Activated T-cell treated with anti-CD3 and anti-CD28 coated beads, Interleukin-2, amount 50 U/mL, for 72 hours (primary cell): Measurements from ENCODE around the gene PCDHGA4. TPM values are rescaled to one million over a fixed set of nuclear protein-coding genes. Genes with fewer than 3 reads are reported as not detected.
"Not testable (repeated sequence)": the region's sequence is repeated elsewhere in the genome, so short reads cannot be mapped to it uniquely, and the experiment has no call there.

Experiments used
- ATAC-seq, 2 donors: fragments of 150-1000 bp; cut with Tn5 transposase; replicated peaks in 1 of 2; 2 replicates each; pipeline ENCODE4 v1.10.0; 2021; ENCODE audit warnings: moderate library complexity in 2 of 2, mild to moderate bottlenecking in 1 of 2
- DNase-seq, 2 donors: peaks; one replicate each; pipeline ENCODE4 v3.0.0; 2021 to 2022; ENCODE audit warnings: mixed read lengths in 1 of 2
- H3K27ac Mint-ChIP-seq: one replicate; pipeline ENCODE4 v1.8.0; 2022; ENCODE audit warnings: mild to moderate bottlenecking, moderate library complexity, mixed read lengths
- H3K27me3 Mint-ChIP-seq: one replicate; pipeline ENCODE4 v1.8.0; 2022; ENCODE audit warnings: low read depth, mixed read lengths
- H3K36me3 Mint-ChIP-seq, 2 donors: one replicate each; pipeline ENCODE4 v1.8.0; 2022; ENCODE audit warnings: mixed read lengths in 2 of 2, mild to moderate bottlenecking in 1 of 2; ENCODE audit not compliant: insufficient read depth in 2 of 2
- H3K4me1 Mint-ChIP-seq: one replicate; pipeline ENCODE4 v1.8.0; 2022; ENCODE audit warnings: low read depth, mixed read lengths
- H3K4me3 Mint-ChIP-seq, 2 donors: one replicate each; pipeline ENCODE4 v1.8.0; 2022; ENCODE audit warnings: mild to moderate bottlenecking in 2 of 2, mixed read lengths in 2 of 2, moderate library complexity in 2 of 2
- H3K9me3 Mint-ChIP-seq, 2 donors: one replicate each; pipeline ENCODE4 v1.8.0; 2022; ENCODE audit warnings: mixed read lengths in 2 of 2
- total RNA-seq, 2 donors: library from RNA; stranded (reverse); gene quantifications; one replicate each; pipeline ENCODE4 v1.2.3, GENCODE V29; 2022

The PCDHGA4 gene
- total RNA-seq, 2 donors from 2014 or later = 0.25 to 0.26 TPM

- ATAC-seq (peak in 1 of 2 donors; percentile 40), DNase-seq (peak in 1 of 2 donors; percentile 30)
- Mint-ChIP-seq H3K27me3 (peaks cover 57% of the 10 kb centered on the region), H3K27ac (no peak within 1 kb of the TSS), H3K36me3 (peaks cover 22 to 29% of the 10 kb centered on the region in 2 donors), H3K4me1 (no peaks in the 10 kb centered on the region), H3K4me3 (peak within 1 kb of the TSS; percentile 56 to 73), H3K9me3 (peaks cover 8 to 16% of the 10 kb centered on the region in 2 donors)
Measured at GRCh38 chr5:141338538-141339306, 16.1 kb upstream of the PCDHGA4 start, which contains the start of gene PCDHGA2. Gene PCDHGA2, plus strand, starts transcription at chr5:141338760.

- not testable (repeated sequence) for H3K4me1 Mint-ChIP-seq, DNase-seq, ATAC-seq, H3K4me3 Mint-ChIP-seq, H3K27ac Mint-ChIP-seq
- peaks cover 22 to 31% of the 10 kb centered on the region in 2 donors for H3K36me3 Mint-ChIP-seq
- peaks cover 8 to 17% of the 10 kb centered on the region in 2 donors for H3K9me3 Mint-ChIP-seq
- H3K27me3 Mint-ChIP-seq = peaks cover 53% of the 10 kb centered on the region
Measured at GRCh38 chr5:141340781-141341354, 14.0 kb upstream of the PCDHGA4 start.

GRCh38 chr5:141342773-141343172 lies 12.0 kb upstream of the PCDHGA4 start:
- Mint-ChIP-seq H3K27ac (no peak overlapping the region), H3K4me1 (no peaks in the 10 kb centered on the region), H3K27me3 (peaks cover 60% of the 10 kb centered on the region), H3K4me3 (no peak overlapping the region), H3K36me3 (peaks cover 23 to 40% of the 10 kb centered on the region in 2 donors), H3K9me3 (peaks cover 9 to 14% of the 10 kb centered on the region in 2 donors)
- DNase-seq = no peak
- ATAC-seq = no peak

GRCh38 chr5:141343242-141343952 lies 11.4 kb upstream of the PCDHGA4 start, which contains the start of gene PCDHGA3:
Gene PCDHGA3, plus strand, starts transcription at chr5:141343829. Its CDS starts 205 bp downstream, at chr5:141344034.
- H3K27me3 Mint-ChIP-seq = peaks cover 55% of the 10 kb centered on the region
- H3K36me3 Mint-ChIP-seq = peaks cover 21 to 39% of the 10 kb centered on the region in 2 donors
- H3K27ac Mint-ChIP-seq = no peak within 1 kb of the TSS
- DNase-seq (peak in 1 of 2 donors; percentile 33), ATAC-seq (no peak)
- peaks cover 8 to 14% of the 10 kb centered on the region in 2 donors for H3K9me3 Mint-ChIP-seq
- peak within 1 kb of the TSS; percentile 72 to 78 for H3K4me3 Mint-ChIP-seq
- no peaks in the 10 kb centered on the region for H3K4me1 Mint-ChIP-seq

GRCh38 chr5:141343953-141344463 lies 10.8 kb upstream of the PCDHGA4 start:
- no peaks in the 10 kb centered on the region for H3K4me1 Mint-ChIP-seq
- H3K27ac Mint-ChIP-seq = no peak overlapping the region
- peaks cover 19 to 38% of the 10 kb centered on the region in 2 donors for H3K36me3 Mint-ChIP-seq
- ATAC-seq = no peak
- H3K9me3 Mint-ChIP-seq = peaks cover 8 to 12% of the 10 kb centered on the region in 2 donors
- peak overlapping the region; percentile 72 to 78 for H3K4me3 Mint-ChIP-seq
- H3K27me3 Mint-ChIP-seq = peaks cover 55% of the 10 kb centered on the region
- DNase-seq = no peak

GRCh38 chr5:141345327-141345726 lies 9.5 kb upstream of the PCDHGA4 start:
- H3K27ac Mint-ChIP-seq = no peak overlapping the region
- peaks cover 62% of the 10 kb centered on the region for H3K27me3 Mint-ChIP-seq
- peaks cover 18 to 42% of the 10 kb centered on the region in 2 donors for H3K36me3 Mint-ChIP-seq
- H3K9me3 Mint-ChIP-seq = peaks cover 9 to 12% of the 10 kb centered on the region in 2 donors
- DNase-seq = no peak
- H3K4me1 Mint-ChIP-seq = peaks cover 6% of the 10 kb centered on the region
- H3K4me3 Mint-ChIP-seq = no peak overlapping the region
- no peak for ATAC-seq

- H3K27ac Mint-ChIP-seq, DNase-seq, ATAC-seq, H3K4me1 Mint-ChIP-seq, H3K4me3 Mint-ChIP-seq: not testable (repeated sequence)
- peaks cover 16 to 39% of the 10 kb centered on the region in 2 donors for H3K36me3 Mint-ChIP-seq
- H3K9me3 Mint-ChIP-seq = peaks cover 8 to 10% of the 10 kb centered on the region in 2 donors
- peaks cover 67% of the 10 kb centered on the region for H3K27me3 Mint-ChIP-seq
Measured at GRCh38 chr5:141346017-141346416, 8.8 kb upstream of the PCDHGA4 start.

- Mint-ChIP-seq H3K4me1 (peaks cover 6% of the 10 kb centered on the region), H3K27ac (peak within 1 kb of the TSS; percentile 50), H3K27me3 (peaks cover 74% of the 10 kb centered on the region), H3K4me3 (peak within 1 kb of the TSS; percentile 75 to 82), H3K9me3 (peaks cover 10 to 15% of the 10 kb centered on the region in 2 donors), H3K36me3 (peaks cover 15 to 30% of the 10 kb centered on the region in 2 donors)
- DNase-seq (peak; percentile 38 to 51), ATAC-seq (no peak)
Measured at GRCh38 chr5:141349917-141350619, 4.8 kb upstream of the PCDHGA4 start, which contains the start of gene PCDHGB1. Gene PCDHGB1, plus strand, starts transcription at chr5:141350099. Its CDS starts 162 bp downstream, at chr5:141350261.

GRCh38 chr5:141351591-141351990 lies 3.2 kb upstream of the PCDHGA4 start:
- Mint-ChIP-seq H3K9me3 (peaks cover 8 to 12% of the 10 kb centered on the region in 2 donors), H3K27me3 (peaks cover 77% of the 10 kb centered on the region), H3K4me3 (no peak overlapping the region), H3K4me1 (peaks cover 6% of the 10 kb centered on the region), H3K36me3 (peaks cover 17 to 19% of the 10 kb centered on the region in 2 donors), H3K27ac (no peak overlapping the region)
- DNase-seq (no peak), ATAC-seq (no peak)

- Mint-ChIP-seq H3K27ac (no peak overlapping the region), H3K9me3 (peaks cover 8% of the 10 kb centered on the region in 2 donors), H3K4me1 (peaks cover 6% of the 10 kb centered on the region), H3K27me3 (peaks cover 81% of the 10 kb centered on the region), H3K36me3 (peaks cover 12 to 16% of the 10 kb centered on the region in 2 donors), H3K4me3 (peak overlapping the region in 1 of 2 donors; percentile 65)
- ATAC-seq = no peak
- DNase-seq = no peak
Measured at GRCh38 chr5:141355641-141356040, 820 bp downstream of the PCDHGA4 start.

GRCh38 chr5:141356133-141356532 lies 1.3 kb downstream of the PCDHGA4 start:
- peaks cover 8 to 11% of the 10 kb centered on the region in 2 donors for H3K9me3 Mint-ChIP-seq
- H3K27me3 Mint-ChIP-seq = peaks cover 82% of the 10 kb centered on the region
- no peak overlapping the region for H3K27ac Mint-ChIP-seq
- H3K36me3 Mint-ChIP-seq = peaks cover 17 to 21% of the 10 kb centered on the region in 2 donors
- ATAC-seq (no peak), DNase-seq (no peak)
- peaks cover 6% of the 10 kb centered on the region for H3K4me1 Mint-ChIP-seq
- no peak overlapping the region for H3K4me3 Mint-ChIP-seq

- Mint-ChIP-seq H3K36me3 (peaks cover 22 to 24% of the 10 kb centered on the region in 2 donors), H3K4me3 (no peak overlapping the region), H3K4me1 (peaks cover 6% of the 10 kb centered on the region), H3K27ac (no peak overlapping the region), H3K27me3 (peaks cover 89% of the 10 kb centered on the region), H3K9me3 (peaks cover 8 to 12% of the 10 kb centered on the region in 2 donors)
- no peak for DNase-seq
- no peak for ATAC-seq
Measured at GRCh38 chr5:141356950-141357349, 2.1 kb downstream of the PCDHGA4 start.
